ENCODE results near the gene CLEC16A. TPM values are rescaled to one million over a fixed set of nuclear protein-coding genes. Genes with fewer than 3 reads are reported as not detected.

Gene CLEC16A
- total and polyA plus RNA-seq, 9 of the 15 experiments (the other 6 are each of a cell fraction or from before 2014, with no cell fraction given) = 1.00 to 22.3 (median 10.0) TPM

- TF ChIP-seq, protein P1, sequence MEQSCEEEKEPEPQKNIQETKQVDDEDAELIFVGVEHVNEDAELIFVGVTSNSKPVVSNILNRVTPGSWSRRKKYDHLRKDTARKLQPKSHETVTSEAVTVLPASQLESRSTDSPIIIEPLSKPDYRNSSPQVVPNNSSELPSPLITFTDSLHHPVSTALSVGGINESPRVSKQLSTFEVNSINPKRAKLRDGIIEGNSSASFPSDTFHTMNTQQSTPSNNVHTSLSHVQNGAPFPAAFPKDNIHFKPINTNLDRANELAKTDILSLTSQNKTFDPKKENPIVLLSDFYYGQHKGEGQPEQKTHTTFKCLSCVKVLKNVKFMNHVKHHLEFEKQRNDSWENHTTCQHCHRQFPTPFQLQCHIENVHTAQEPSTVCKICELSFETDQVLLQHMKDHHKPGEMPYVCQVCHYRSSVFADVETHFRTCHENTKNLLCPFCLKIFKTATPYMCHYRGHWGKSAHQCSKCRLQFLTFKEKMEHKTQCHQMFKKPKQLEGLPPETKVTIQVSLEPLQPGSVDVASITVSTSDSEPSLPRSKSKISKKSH (CRISPR knock-in tag; IDR thresholded peaks at IDR 0.05) = no peak
- TF ChIP-seq ID3 (CRISPR knock-in tag; IDR thresholded peaks at IDR 0.05) (no peak), ID3 (tag; IDR thresholded peaks at IDR 0.05) (no peak), ZFX (CRISPR knock-in tag; IDR thresholded peaks at IDR 0.05) (no peak), RUNX1 (IDR thresholded peaks at IDR 0.05; ENCODE audit: low read depth) (no peak), ZNF830 (CRISPR knock-in tag; IDR thresholded peaks at IDR 0.05) (no peak), NR4A1 (CRISPR knock-in tag; IDR thresholded peaks at IDR 0.05) (no peak), NR4A1 (tag; IDR thresholded peaks at IDR 0.05) (no peak), MEF2A (IDR thresholded peaks at IDR 0.05; ENCODE audit: control insufficient read depth, low read depth, low read length) (no peak), HIVEP1 (CRISPR knock-in tag; IDR thresholded peaks at IDR 0.05) (no peak), LARP7 (IDR thresholded peaks at IDR 0.05) (no peak), KAT2B (IDR thresholded peaks at IDR 0.05; ENCODE audit: low read depth, low read length) (no peak), CEBPB (tag; IDR thresholded peaks at IDR 0.05) (peak; percentile 62), PTRF (tag; IDR thresholded peaks at IDR 0.05) (no peak), TFE3 (CRISPR knock-in tag; IDR thresholded peaks at IDR 0.05) (peak; percentile 91), ZNF584 (CRISPR knock-in tag; IDR thresholded peaks at IDR 0.05; ENCODE audit: low read depth) (no peak), ZBTB26 (CRISPR knock-in tag; IDR thresholded peaks at IDR 0.05) (no peak), BRCA1 (IDR thresholded peaks at IDR 0.05) (no peak), BRCA1 (CRISPR knock-in tag; IDR thresholded peaks at IDR 0.05) (no peak), ZKSCAN8 (CRISPR knock-in tag; IDR thresholded peaks at IDR 0.05) (no peak), NEUROD1 (IDR thresholded peaks at IDR 0.05; ENCODE audit: borderline replicate concordance, low read depth, low read length, partially characterized antibody) (no peak), EP400 (IDR thresholded peaks at IDR 0.05) (no peak), ZZZ3 (IDR thresholded peaks at IDR 0.05) (no peak), CREBBP (IDR thresholded peaks at IDR 0.05; ENCODE audit: low read depth, low read length) (no peak)
- TF ChIP-seq, protein P2, sequence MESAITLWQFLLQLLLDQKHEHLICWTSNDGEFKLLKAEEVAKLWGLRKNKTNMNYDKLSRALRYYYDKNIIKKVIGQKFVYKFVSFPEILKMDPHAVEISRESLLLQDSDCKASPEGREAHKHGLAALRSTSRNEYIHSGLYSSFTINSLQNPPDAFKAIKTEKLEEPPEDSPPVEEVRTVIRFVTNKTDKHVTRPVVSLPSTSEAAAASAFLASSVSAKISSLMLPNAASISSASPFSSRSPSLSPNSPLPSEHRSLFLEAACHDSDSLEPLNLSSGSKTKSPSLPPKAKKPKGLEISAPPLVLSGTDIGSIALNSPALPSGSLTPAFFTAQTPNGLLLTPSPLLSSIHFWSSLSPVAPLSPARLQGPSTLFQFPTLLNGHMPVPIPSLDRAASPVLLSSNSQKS (CRISPR knock-in tag; IDR thresholded peaks at IDR 0.05) = no peak
Measured at GRCh38 chr16:11010575-11011221, 66.3 kb downstream of the CLEC16A start (continued).

Measured in K562 (cell line).